ENCODE measurements around the gene TSPAN12.
"Not testable (repeated sequence)": the region's sequence is repeated elsewhere in the genome, so short reads cannot be mapped to it uniquely, and the experiment has no call there.

The TSPAN12 gene

DNA sequence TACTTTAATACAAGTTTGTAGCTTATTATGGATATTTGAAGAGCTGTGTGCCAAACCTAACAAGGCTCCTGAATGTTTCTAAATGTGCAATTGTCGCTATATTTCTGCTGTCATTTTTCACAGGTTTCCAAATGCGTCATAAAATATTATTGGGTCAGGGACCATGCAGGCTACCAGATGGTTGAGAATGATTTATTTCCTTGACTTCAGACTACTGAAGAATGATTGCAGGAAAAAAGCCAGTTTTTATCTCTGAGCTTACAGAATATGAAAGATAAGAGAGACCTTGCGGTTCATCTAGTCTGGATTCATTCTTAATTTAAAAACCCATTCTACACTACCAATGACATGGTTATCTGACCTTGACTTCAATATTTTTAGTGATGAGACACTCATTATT lies 55.2 kb downstream of the TSPAN12 start:
- DNase-seq: no peak

DNA sequence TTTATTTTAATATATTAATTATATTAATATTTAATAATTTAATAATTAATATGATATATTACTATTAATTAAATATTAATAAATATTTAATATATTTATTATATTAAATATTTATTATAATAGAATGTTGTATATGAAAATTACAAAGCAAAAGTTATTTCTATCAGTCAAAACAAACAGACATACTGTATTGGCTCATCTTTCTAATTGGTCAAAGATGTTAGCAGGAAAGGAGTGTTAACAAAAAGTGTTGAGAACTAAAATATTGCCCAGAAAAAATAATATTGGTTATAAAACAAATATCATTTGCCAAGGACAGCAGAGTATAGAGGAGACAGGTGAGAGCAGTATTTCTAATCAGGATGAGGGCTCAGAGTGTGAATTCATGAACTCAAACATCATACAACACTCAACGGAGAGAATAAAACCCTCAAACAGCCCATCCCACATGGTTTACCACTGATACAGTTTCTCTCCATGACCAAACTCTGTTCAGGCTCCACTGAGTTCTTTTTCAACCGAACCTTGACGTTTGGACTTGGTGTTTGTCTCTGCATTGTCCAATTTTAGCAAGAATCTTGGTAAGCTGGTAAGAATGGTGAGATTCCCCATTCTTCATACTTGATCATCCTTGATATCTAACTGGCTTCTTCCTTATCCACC lies 58.0 kb downstream of the TSPAN12 start:
- DNase-seq: no peak

DNA sequence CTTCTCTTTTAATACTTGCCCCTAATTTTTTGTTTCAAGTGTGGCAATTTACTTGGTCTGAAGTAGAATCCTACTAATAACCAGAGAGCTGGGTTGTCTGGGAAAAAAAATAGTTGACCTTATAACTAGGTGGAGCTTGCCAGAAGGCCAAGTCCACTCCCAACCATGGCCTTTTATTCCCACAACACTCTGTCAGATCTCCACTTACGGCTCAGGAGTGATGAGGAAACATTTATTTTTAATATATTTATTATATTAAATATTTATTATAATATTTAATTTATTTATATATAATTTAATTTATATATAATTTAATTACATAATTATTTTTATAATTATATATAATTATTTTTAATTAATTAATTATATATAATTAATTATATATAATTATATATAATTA lies 58.8 kb downstream of the TSPAN12 start:
- no peak for DNase-seq

DNA sequence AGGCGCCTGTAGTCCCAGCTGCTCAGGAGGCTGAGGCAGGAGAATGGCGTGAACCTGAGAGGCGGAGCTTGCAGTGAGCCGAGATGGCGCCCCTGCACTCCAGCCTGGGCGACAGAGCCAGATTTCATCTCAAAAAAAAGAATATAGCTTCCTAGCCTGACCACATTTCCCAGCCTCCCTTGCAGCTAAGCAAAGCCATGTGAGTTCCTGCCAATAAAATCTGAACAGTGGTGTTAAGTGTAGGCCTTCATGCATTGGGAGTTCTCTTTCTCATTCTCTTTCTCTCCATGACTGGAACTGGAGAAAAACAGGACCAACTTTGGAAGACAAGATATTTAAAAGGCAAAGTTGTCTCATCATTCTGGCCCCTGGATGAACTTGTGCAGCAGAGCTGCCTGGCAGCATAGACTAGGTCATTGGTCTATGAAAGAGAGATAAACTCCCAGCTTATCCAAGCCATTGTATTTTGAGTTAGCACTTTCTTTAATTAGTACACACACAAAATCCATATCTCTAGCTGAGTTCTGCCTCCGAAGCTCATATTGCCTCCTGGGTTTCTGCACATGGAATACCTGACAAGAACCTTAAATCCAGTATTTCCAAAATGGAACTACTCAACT lies 60.8 kb downstream of the TSPAN12 start:
- DNase-seq: no peak

GRCh38 chr7:120794106-120794729 lies 63.7 kb downstream of the TSPAN12 start:
- DNase-seq: no peak

DNA sequence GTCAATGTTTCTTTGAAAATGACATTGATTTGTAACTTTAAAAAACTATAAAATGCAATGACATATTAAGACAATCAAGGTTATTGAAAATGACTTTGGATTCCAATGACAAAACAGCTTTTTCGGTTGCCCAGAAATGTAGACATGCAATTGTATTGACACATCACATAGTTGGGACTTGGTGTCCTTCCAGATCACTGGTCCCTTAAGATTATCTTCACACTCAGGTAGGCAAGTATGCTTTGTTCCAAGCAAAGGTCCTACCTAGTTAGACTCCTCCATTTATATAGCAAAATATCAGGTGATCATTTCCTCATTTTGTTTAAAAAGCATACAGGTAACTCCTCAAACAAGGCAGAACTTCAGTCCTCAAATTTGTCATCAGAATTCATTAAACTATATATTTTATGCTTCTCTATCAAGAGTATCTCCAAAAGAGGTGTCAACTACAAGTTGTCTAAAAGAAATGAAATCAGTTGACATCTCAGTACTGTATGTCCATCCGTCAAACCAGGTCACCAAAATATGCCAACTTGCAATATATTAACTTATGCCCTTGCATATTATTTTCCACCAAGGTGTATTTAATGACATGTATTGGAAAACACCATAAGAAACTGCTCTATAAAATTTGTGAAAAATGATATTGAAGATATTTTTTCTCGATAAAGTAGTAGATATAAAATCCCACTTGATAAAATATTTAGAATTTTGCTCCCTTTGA lies 64.6 kb downstream of the TSPAN12 start:
- no peak for DNase-seq

DNA sequence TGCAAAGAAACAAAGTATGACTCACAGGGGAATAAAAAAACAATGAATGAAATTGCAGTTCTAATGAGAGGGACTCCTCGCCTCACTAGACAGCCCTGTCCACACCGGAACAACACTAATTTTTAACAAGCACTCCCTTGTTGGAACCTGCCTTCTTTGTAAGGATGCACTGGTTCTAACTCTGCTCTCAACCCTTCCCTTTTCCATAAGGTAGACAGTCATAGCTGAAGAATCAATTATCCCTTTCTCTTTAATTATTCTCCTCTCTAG lies 65.1 kb downstream of the TSPAN12 start:
- no peak for DNase-seq

GRCh38 chr7:120792091-120792860 lies 65.7 kb downstream of the TSPAN12 start:
- DNase-seq: peak; percentile 14

- DNase-seq: no peak
Measured at GRCh38 chr7:120785095-120785494, 72.8 kb downstream of the TSPAN12 start.

DNA sequence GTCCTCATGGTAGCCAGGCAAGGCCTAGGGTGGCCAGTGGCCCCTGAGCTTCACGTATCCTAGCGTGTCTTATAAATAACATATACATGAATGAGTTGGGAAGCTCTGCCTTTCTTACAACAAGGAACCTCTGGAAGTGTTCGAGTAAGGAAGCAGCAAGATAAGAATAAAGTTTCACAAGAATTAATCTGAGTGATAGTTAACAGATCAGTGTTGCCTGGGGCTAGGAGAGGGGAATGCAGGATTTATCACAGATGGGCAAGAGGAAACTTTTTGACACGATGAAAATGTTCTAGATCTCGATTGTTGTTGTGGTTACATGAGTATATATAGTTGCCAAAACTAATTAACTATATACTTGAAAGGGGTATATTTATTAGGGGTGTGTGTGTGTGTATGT lies 74.2 kb downstream of the TSPAN12 start:
- no peak for DNase-seq

DNA sequence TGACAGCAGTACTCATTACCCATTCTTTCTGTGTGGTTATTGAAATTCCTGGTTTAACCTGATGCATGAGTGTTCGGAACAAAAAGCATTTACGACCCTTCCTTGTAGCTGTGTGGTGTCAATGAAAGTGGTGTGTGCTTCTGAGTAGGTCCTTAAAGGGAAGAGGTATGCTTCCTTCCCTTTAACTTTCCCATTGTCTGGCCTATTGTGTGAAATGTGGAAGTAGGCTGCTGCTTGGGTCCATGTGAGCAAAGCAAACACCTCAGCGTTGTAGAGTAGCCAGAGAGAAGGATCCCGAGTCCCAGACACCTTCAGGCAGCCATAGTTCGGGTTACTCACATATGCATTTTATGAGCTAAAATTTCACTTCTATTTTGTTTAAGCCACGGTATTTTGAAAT lies 74.7 kb downstream of the TSPAN12 start:
- DNase-seq: no peak

- DNase-seq: not testable (repeated sequence)
Measured at GRCh38 chr7:120781924-120782323, 76.0 kb downstream of the TSPAN12 start.

- no peak for DNase-seq
Measured at GRCh38 chr7:120780938-120781337, 77.0 kb downstream of the TSPAN12 start.

DNA sequence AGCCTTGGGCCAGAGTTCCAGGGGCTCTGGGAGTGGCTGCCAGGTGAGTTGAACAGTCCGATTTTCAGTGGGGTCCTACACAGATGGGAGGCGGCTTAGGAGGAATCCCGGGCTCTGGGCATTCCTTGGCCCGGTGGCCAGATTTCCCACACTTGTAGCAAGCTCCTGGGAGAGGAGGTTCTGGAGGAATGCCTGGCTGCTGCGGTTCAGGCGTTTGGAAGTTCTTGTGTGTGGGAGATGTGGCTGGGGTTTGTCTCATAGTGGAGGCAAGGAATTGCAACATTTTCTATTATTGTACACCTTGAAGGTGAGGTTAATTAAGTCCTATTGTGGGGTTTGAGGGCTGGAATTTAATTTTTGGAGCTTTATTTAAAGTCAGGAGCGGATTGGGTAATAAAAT lies 77.5 kb downstream of the TSPAN12 start:
- not testable (repeated sequence) for DNase-seq

GRCh38 chr7:120779078-120779477 lies 78.9 kb downstream of the TSPAN12 start:
- not testable (repeated sequence) for DNase-seq

DNA sequence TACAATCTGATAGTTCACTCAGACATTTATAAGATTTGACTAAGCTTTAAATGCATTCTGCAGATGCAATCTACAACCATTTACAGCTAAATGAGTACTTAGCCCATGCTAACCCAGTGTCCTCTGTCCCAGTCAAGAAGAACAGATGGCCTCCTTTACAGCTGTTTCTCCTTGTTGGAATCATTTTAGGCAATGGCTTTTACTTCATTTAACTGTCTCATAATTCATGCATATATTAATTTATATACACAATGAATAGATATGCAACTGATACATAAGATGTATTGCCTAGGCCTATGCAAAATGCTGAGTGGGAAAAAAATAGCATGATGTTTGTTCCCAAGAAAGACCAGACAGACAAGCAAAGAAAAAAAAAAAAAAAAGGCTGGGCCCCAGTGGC lies 82.2 kb downstream of the TSPAN12 start:
- DNase-seq: no peak

DNA sequence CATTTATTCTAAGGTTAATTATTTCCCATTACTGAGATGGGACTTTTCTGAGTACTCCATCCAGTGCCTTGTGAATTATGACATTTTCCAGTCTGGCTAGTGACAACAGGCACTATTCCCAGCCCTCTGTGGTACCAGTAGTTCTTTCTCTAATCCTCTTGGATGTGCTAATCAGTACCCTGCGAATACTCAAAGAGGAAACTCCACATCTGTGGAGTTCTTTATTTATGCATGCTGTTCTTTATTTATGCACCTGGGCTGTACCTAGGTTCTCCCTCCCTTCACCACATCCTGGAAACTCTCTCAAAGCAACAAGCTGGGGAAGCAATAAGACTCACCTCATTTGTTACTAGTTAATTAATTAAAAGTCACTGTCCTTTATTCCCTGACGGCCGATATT lies 83.5 kb downstream of the TSPAN12 start:
- no peak for DNase-seq

DNA sequence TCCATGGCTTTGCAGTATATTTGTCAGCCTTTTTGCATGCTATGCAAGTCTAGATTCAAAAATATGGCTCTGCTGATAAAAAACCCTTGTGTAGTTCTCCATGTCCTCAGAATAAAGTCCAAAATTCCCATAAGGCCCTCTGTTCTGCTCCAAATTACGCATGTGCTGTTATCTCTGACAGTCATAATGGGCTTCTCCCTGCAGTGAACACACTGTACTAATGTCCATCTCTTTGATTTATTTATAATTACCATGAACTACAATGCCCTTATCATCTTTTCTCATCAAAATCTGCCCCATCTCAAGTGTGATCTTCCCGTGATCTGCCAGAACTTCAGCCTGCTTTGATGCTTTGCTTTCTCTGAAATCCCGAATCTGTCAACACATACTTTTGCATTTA lies 87.7 kb downstream of the TSPAN12 start:
- no peak for DNase-seq

GRCh38 chr7:120760851-120761250 lies 97.1 kb downstream of the TSPAN12 start:
- DNase-seq: no peak

- no peak for DNase-seq
Measured at GRCh38 chr7:120760050-120760449, 97.9 kb downstream of the TSPAN12 start.

DNA sequence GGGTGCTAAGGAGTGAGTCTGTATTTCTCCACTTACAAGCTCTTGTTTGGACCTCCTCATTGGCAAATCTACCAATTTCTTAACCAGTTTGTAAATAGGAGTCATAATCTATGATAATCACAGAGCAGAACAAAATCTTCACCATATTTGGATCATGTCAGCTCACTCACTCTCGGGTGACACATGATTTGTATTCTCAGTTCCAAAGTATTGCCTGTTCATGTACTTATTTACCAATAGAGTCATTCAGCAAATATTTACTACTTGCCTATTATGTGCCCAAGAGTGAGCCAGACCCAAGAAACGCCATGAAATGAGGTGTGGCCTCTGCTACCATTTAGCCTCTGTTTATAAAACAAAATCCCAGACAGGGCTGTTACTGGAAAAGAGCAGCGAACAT lies 114.8 kb downstream of the TSPAN12 start:
- DNase-seq: no peak

- DNase-seq: no peak
Measured at GRCh38 chr7:120742372-120742771, 115.6 kb downstream of the TSPAN12 start.

GRCh38 chr7:120741371-120742042 lies 116.4 kb downstream of the TSPAN12 start:
- DNase-seq: no peak

All from 8988T (cell line).